HEK293T (cell line): Measurements from ENCODE around the gene TEAD2.
A peak's percentile ranks its signal among the peaks of the same experiment; 100 is the strongest.

Experiments used
- CTCF ChIA-PET: fragments of 350-600 bp; formaldehyde crosslinking; extraction: SDS; loops from one replicate; lab custom pipeline; 2021; ENCODE audit warnings: antibody characterized with exemption, inconsistent platforms; lab: Yijun Ruan, JAX
- POLR2A ChIA-PET: fragments of 350-600 bp; formaldehyde crosslinking; extraction: SDS; loops from one replicate; lab custom pipeline; 2020; ENCODE audit warnings: antibody characterized with exemption, inconsistent platforms; lab: Yijun Ruan, JAX
- DNase-seq: peaks from one replicate; pipeline ENCODE4 v3.0.0; 2012; ENCODE audit warnings: mixed read lengths; ENCODE audit errors: extremely low spot score
- ARNT ChIP-seq: fragments of 450-650 bp; IDR thresholded peaks from 2 replicates; pipeline ENCODE4 v1.6.1; 2017; ENCODE audit warnings: mild to moderate bottlenecking
- BHLHE40 ChIP-seq: fragments of 450-650 bp; IDR thresholded peaks from 2 replicates; pipeline ENCODE4 v1.6.1; 2016; ENCODE audit warnings: mild to moderate bottlenecking, moderate library complexity, borderline replicate concordance
- CTBP1 ChIP-seq: fragments of 450-650 bp; IDR thresholded peaks from 2 replicates; pipeline ENCODE4 v1.6.1; 2016; ENCODE audit warnings: borderline replicate concordance
- ELF4 ChIP-seq: fragments of 450-650 bp; IDR thresholded peaks from 2 replicates; pipeline ENCODE4 v1.6.1; 2017; ENCODE audit warnings: antibody characterized with exemption
- FOXA1 ChIP-seq: fragments of 450-650 bp; IDR thresholded peaks from 2 replicates; pipeline ENCODE4 v1.6.1; 2016; ENCODE audit warnings: mild to moderate bottlenecking
- FOXK2 ChIP-seq: fragments of 450-650 bp; IDR thresholded peaks from 2 replicates; pipeline ENCODE4 v1.6.1; 2016; ENCODE audit warnings: mild to moderate bottlenecking
- FOXM1 ChIP-seq: fragments of 450-650 bp; IDR thresholded peaks from 2 replicates; pipeline ENCODE4 v1.6.1; 2017; ENCODE audit warnings: mild to moderate bottlenecking, borderline replicate concordance
- HDGF ChIP-seq: fragments of 450-650 bp; IDR thresholded peaks from 2 replicates; pipeline ENCODE4 v1.6.1; 2017; ENCODE audit warnings: antibody characterized with exemption, borderline replicate concordance
- L3MBTL2 ChIP-seq: fragments of 450-650 bp; conservative IDR thresholded peaks from 2 replicates; pipeline ENCODE4 v1.6.1; 2016; ENCODE audit warnings: mild to moderate bottlenecking
- LEF1 ChIP-seq: fragments of 450-650 bp; IDR thresholded peaks from 2 replicates; pipeline ENCODE4 v1.6.1; 2017; ENCODE audit warnings: mild to moderate bottlenecking, borderline replicate concordance
- NFRKB ChIP-seq: fragments of 450-650 bp; IDR thresholded peaks from 2 replicates; pipeline ENCODE4 v1.6.1; 2016; ENCODE audit warnings: mild to moderate bottlenecking, moderate library complexity
- PKNOX1 ChIP-seq: fragments of 450-650 bp; IDR thresholded peaks from 2 replicates; pipeline ENCODE4 v1.6.1; 2016
- SP1 ChIP-seq: fragments of 450-650 bp; IDR thresholded peaks from 2 replicates; pipeline ENCODE4 v1.6.1; 2017
- SUZ12 ChIP-seq: fragments of 450-650 bp; IDR thresholded peaks from 2 replicates; pipeline ENCODE4 v1.6.1; 2016; ENCODE audit warnings: mild to moderate bottlenecking
- TARDBP ChIP-seq: fragments of 450-650 bp; IDR thresholded peaks from 2 replicates; pipeline ENCODE4 v1.6.1; 2016
- ZNF384 ChIP-seq: fragments of 450-650 bp; IDR thresholded peaks from 2 replicates; pipeline ENCODE4 v1.6.1; 2016

TEAD2 gene

GRCh38 chr19:49407079-49407478, 44.9 kb upstream of the TEAD2 start:
- ChIA-PET CTCF (no interaction called here), POLR2A (no interaction called here)
- TF ChIP-seq FOXM1 (no peak), FOXK2 (no peak), BHLHE40 (no peak), L3MBTL2 (no peak), ELF4 (no peak), HDGF (no peak), NFRKB (no peak), CTBP1 (no peak), LEF1 (no peak), ARNT (no peak), TARDBP (no peak)

GRCh38 chr19:49403404-49404187, 41.4 kb upstream of the TEAD2 start:
- peak; percentile 69 for DNase-seq
- TF ChIP-seq CTBP1 (peak; percentile 77), FOXK2 (no peak), L3MBTL2 (no peak), BHLHE40 (no peak), FOXA1 (no peak)
- ChIA-PET POLR2A (interaction anchor here (1.0 to 1.7 kb wide), 11 partner anchors 10 to 75 kb away, joined by 3 to 13 read pairs (median 5); partner anchors contain the start of genes ALDH16A1, GFY, PIH1D1 and PTH2), CTCF (interaction anchor here (0.5 to 1.5 kb wide), 5 partner anchors 9 to 294 kb away, joined by 4 to 5 read pairs (median 4); partner anchors contain the start of gene GFY)

More at GRCh38 chr19:49407079-49407478, 44.9 kb upstream of the TEAD2 start:
- DNase-seq = no peak

GRCh38 chr19:49400029-49400428, 37.8 kb upstream of the TEAD2 start:
- CTCF ChIA-PET = no interaction called here
- peak; percentile 68 for TF ChIP-seq ZNF384
- no peak for TF ChIP-seq HDGF
- no peak for TF ChIP-seq ARNT
- no peak for DNase-seq
- POLR2A ChIA-PET = no interaction called here

GRCh38 chr19:49398931-49399330, 36.7 kb upstream of the TEAD2 start:
- no peak for DNase-seq
- TF ChIP-seq HDGF (no peak), NFRKB (no peak), ELF4 (no peak), ARNT (no peak), FOXK2 (no peak), PKNOX1 (no peak), CTBP1 (no peak), ZNF384 (no peak), L3MBTL2 (no peak), BHLHE40 (no peak), LEF1 (no peak), TARDBP (no peak), FOXM1 (no peak), FOXA1 (no peak), SP1 (no peak)
- ChIA-PET POLR2A (no interaction called here), CTCF (no interaction called here)

GRCh38 chr19:49398001-49398615, 35.9 kb upstream of the TEAD2 start:
- ChIA-PET CTCF (no interaction called here), POLR2A (no interaction called here)
- TF ChIP-seq PKNOX1 (no peak), FOXM1 (no peak), CTBP1 (no peak), ELF4 (no peak), TARDBP (no peak), FOXK2 (no peak), FOXA1 (no peak), BHLHE40 (no peak), SP1 (no peak), ZNF384 (no peak)
- no peak for DNase-seq

- POLR2A ChIA-PET = no interaction called here
- DNase-seq = no peak
- TF ChIP-seq TARDBP (no peak), NFRKB (no peak), LEF1 (no peak), HDGF (no peak), PKNOX1 (no peak), FOXA1 (no peak), BHLHE40 (no peak), SUZ12 (no peak), FOXM1 (no peak), ARNT (no peak), ELF4 (no peak), CTBP1 (no peak), SP1 (no peak), L3MBTL2 (no peak), FOXK2 (no peak), ZNF384 (no peak)
- CTCF ChIA-PET = no interaction called here
Observed at GRCh38 chr19:49396738-49397505, 34.7 kb upstream of the TEAD2 start.
